ENCODE data around the gene PPP1R3D. TPM values are rescaled to one million over a fixed set of nuclear protein-coding genes. Genes with fewer than 3 reads are reported as not detected.

Gene PPP1R3D
- total RNA-seq, 4 donors from 2014 or later, result 8.4 to 14.7 (median 10.8) TPM

DNA sequence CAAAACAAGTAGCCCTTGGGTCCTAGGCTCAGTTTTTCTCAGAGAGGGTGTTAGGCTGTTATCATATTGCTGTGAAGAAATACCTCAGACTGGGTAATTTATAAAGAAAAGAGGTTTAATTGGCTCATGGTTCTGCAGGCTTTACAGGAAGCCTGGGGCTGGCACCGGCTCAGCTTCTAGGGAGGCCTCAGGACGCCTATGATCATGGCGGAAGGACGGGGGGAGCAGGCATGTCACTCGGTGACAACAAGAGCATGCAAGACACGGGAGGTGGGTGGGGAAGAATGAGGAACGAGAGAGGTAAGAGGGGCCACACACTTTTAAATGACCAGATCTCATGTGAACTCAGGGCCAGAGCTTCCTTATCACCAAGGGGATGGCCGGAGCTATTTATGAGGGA lies 45.1 kb upstream of the PPP1R3D start:
- intact Hi-C loops (cut with DNase I), result no loop called here
- no peak for TF ChIP-seq POLR2A (IDR thresholded peaks at IDR 0.05)
- TF ChIP-seq, protein P1, sequence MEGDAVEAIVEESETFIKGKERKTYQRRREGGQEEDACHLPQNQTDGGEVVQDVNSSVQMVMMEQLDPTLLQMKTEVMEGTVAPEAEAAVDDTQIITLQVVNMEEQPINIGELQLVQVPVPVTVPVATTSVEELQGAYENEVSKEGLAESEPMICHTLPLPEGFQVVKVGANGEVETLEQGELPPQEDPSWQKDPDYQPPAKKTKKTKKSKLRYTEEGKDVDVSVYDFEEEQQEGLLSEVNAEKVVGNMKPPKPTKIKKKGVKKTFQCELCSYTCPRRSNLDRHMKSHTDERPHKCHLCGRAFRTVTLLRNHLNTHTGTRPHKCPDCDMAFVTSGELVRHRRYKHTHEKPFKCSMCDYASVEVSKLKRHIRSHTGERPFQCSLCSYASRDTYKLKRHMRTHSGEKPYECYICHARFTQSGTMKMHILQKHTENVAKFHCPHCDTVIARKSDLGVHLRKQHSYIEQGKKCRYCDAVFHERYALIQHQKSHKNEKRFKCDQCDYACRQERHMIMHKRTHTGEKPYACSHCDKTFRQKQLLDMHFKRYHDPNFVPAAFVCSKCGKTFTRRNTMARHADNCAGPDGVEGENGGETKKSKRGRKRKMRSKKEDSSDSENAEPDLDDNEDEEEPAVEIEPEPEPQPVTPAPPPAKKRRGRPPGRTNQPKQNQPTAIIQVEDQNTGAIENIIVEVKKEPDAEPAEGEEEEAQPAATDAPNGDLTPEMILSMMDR (IDR thresholded peaks at IDR 0.05), result no peak
- WGBS, 2 donors, result 80 to 85% methylated on average over 8 of the region's 8 CpGs
- no peaks in the 10 kb centered on the region for H3K36me3 ChIP-seq
- H3K27ac ChIP-seq, result no peak overlapping the region
- no peaks in the 10 kb centered on the region for H3K27me3 ChIP-seq
- H3K4me1 ChIP-seq, result no peaks in the 10 kb centered on the region
- DNase-seq, result no peak
- H3K9me3 ChIP-seq, result no peaks in the 10 kb centered on the region
- no peak overlapping the region for H3K4me3 ChIP-seq

- no peak overlapping the region for H3K27ac ChIP-seq
- intact Hi-C loops (cut with DNase I), result no loop called here
- DNase-seq, result no peak
- TF ChIP-seq, protein P1 (IDR thresholded peaks at IDR 0.05), result no peak
- no peak for TF ChIP-seq POLR2A (IDR thresholded peaks at IDR 0.05)
- H3K36me3 ChIP-seq, result no peaks in the 10 kb centered on the region
- H3K4me1 ChIP-seq, result no peaks in the 10 kb centered on the region
- 73 to 78% methylated on average over 4 of the region's 4 CpGs for WGBS, 2 donors
- H3K27me3 ChIP-seq, result no peaks in the 10 kb centered on the region
- H3K9me3 ChIP-seq, result no peaks in the 10 kb centered on the region
- no peak overlapping the region for H3K4me3 ChIP-seq
Observed at GRCh38 chr20:59984541-59984940, 44.4 kb upstream of the PPP1R3D start.

GRCh38 chr20:59983076-59983475 lies 43.0 kb upstream of the PPP1R3D start:
- no peak for DNase-seq
- no peaks in the 10 kb centered on the region for H3K4me1 ChIP-seq
- no peak for TF ChIP-seq POLR2A (IDR thresholded peaks at IDR 0.05)
- TF ChIP-seq, protein P1 (IDR thresholded peaks at IDR 0.05), result no peak
- intact Hi-C loops (cut with DNase I), result no loop called here
- H3K27me3 ChIP-seq, result no peaks in the 10 kb centered on the region
- H3K4me3 ChIP-seq, result no peak overlapping the region
- 88 to 89% methylated on average over 9 of the region's 9 CpGs for WGBS, 2 donors
- no peaks in the 10 kb centered on the region for H3K9me3 ChIP-seq
- no peak overlapping the region for H3K27ac ChIP-seq
- H3K36me3 ChIP-seq, result no peaks in the 10 kb centered on the region

DNA sequence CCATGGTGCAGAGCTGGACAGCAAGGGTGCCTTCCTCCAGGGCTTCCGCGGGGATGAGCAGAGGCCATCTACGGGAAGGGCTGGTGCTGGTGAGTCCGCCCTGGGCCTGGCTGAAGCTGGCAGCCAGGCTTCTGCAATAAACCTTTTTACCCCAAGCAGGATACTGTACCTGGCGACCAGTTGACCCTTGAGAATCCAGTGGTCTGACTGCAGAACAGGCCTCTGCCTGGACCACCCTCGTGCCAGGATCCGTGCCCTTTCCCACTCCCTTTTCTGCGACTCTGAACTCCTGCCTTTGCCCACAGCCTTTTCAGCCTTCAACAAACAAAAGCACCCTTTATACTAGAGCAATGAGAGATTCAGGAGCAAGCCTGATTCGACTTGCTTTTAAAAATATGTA lies 37.0 kb upstream of the PPP1R3D start:
- no peaks in the 10 kb centered on the region for H3K27me3 ChIP-seq
- TF ChIP-seq POLR2A (IDR thresholded peaks at IDR 0.05), result no peak
- TF ChIP-seq, protein P1 (IDR thresholded peaks at IDR 0.05), result no peak
- H3K4me1 ChIP-seq, result peaks cover 0 to 10% (median 7%) of the 10 kb centered on the region in 3 donors
- H3K4me3 ChIP-seq, result no peak overlapping the region
- WGBS, 2 donors, result 73 to 87% methylated on average over 7 to 9 of the region's 9 CpGs
- intact Hi-C loops (cut with DNase I), result no loop called here
- no peaks in the 10 kb centered on the region for H3K9me3 ChIP-seq
- H3K36me3 ChIP-seq, result no peaks in the 10 kb centered on the region
- H3K27ac ChIP-seq, result no peak overlapping the region
- DNase-seq, result no peak

- Histone ChIP-seq H3K27me3 (no peaks in the 10 kb centered on the region), H3K4me1 (peaks cover 0 to 15% (median 7%) of the 10 kb centered on the region in 3 donors), H3K27ac (no peak overlapping the region), H3K4me3 (no peak overlapping the region), H3K36me3 (no peaks in the 10 kb centered on the region), H3K9me3 (no peaks in the 10 kb centered on the region)
- DNase-seq, result no peak
- 66 to 72% methylated on average over 6 of the region's 6 CpGs for whole genome bisulfite sequencing, 2 donors
- no peak for TF ChIP-seq POLR2A (IDR thresholded peaks at IDR 0.05)
- TF ChIP-seq, protein P1 (IDR thresholded peaks at IDR 0.05), result no peak
- intact Hi-C loops (cut with DNase I), result no loop called here
Observed at GRCh38 chr20:59976156-59976782, 36.2 kb upstream of the PPP1R3D start.

Data from esophagus squamous epithelium (tissue), 5 donors.